HuH-7.5 (cell line): Measurements from ENCODE around the gene ADGRF1.

Experiments used
- DNase-seq: peaks from one replicate; pipeline ENCODE4 v3.0.0; 2011; ENCODE audit warnings: low spot score

ADGRF1 gene

GRCh38 chr6:46979206-46979605 is 62.9 kb downstream of the ADGRF1 start:
- DNase-seq, result no peak

GRCh38 chr6:46974786-46975185 is 67.3 kb downstream of the ADGRF1 start:
- DNase-seq, result no peak

GRCh38 chr6:46973029-46973428 is 69.1 kb downstream of the ADGRF1 start:
- no peak for DNase-seq

- DNase-seq, result no peak
These were observed 69.6 kb downstream of the ADGRF1 start for GRCh38 chr6:46972531-46972930.

GRCh38 chr6:46969206-46969605 is 72.9 kb downstream of the ADGRF1 start:
- no peak for DNase-seq

GRCh38 chr6:46967826-46968349 is 74.2 kb downstream of the ADGRF1 start:
- no peak for DNase-seq

GRCh38 chr6:46964716-46965519 is 77.2 kb downstream of the ADGRF1 start:
- DNase-seq, result no peak

- DNase-seq, result no peak
These were observed 78.5 kb downstream of the ADGRF1 start for GRCh38 chr6:46963626-46964025.

GRCh38 chr6:46963039-46963438 is 79.1 kb downstream of the ADGRF1 start:
- DNase-seq, result no peak

GRCh38 chr6:46961711-46962110 is 80.4 kb downstream of the ADGRF1 start:
- DNase-seq, result no peak

GRCh38 chr6:46961232-46961631 is 80.9 kb downstream of the ADGRF1 start:
- no peak for DNase-seq

GRCh38 chr6:46959419-46959818 is 82.7 kb downstream of the ADGRF1 start:
- no peak for DNase-seq

- DNase-seq, result no peak
These were observed 85.7 kb downstream of the ADGRF1 start for GRCh38 chr6:46956409-46956808.

- no peak for DNase-seq
These were observed 87.2 kb downstream of the ADGRF1 start for GRCh38 chr6:46954837-46955451.

GRCh38 chr6:46953921-46954320 is 88.2 kb downstream of the ADGRF1 start:
- DNase-seq, result no peak

GRCh38 chr6:46949632-46950280 is 92.4 kb downstream of the ADGRF1 start:
- no peak for DNase-seq

- no peak for DNase-seq
These were observed 93.4 kb downstream of the ADGRF1 start for GRCh38 chr6:46948699-46949098.
